Measurements from ENCODE around the gene MIER2. TPM values are rescaled to one million over a fixed set of nuclear protein-coding genes. Genes with fewer than 3 reads are reported as not detected.

MIER2 gene
- total RNA-seq, 1 experiment from 2014 or later, result not detected

DNA sequence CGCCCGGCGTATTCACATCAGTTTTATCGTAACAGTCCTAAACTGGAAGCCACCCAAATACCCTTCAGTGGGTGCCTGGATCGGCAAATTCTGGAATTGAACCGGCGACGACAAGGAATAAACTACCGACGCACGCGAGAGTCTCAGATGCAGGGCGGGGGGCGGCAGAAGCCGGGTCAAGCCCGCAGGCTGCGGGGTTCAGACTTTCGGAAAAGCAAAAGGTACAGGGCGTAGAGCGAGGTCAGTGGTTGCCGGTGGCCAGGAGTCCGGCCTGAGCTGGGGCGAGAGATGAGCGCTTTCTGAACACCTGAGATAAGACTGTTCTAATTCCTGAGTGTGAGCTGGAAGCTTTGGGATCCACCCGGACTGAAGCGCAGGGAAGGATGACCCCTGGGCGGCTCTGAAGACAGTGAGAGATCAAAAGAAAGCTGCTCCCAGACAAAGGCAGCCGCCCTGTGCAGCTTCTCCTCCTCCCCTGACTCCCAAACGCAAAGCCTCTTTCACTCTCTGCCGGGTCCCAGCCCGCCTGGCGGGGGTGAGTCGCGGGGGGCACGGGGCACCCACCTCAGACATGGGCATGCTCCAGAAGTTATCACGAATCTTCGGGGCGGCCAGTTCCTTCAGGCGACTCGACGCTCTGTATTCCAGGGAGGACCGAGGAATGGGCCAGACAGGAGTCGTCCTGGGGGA lies 26.2 kb upstream of the MIER2 start:
- H2AFZ ChIP-seq (ENCODE audit: low read length), result no peak overlapping the region
- no TSS peak for BruUV-seq (replicated peaks)
- DNase-seq (no peak), ATAC-seq (no peak)
- no peak overlapping the region for H3K9ac ChIP-seq (ENCODE audit: low read length)
- POLR2A ChIA-PET (ENCODE audit: unreplicated experiment), result no interaction called here
- no peak overlapping the region for H3K4me2 ChIP-seq (ENCODE audit: low read length)
- no peaks in the 10 kb centered on the region for H4K20me1 ChIP-seq (ENCODE audit: low read length)
- CTCF ChIA-PET, result no interaction called here
- intact Hi-C loops (cut with micrococcal nuclease), result no loop called here
- H3K4me1 ChIP-seq (ENCODE audit: insufficient read depth, low read length), result no peaks in the 10 kb centered on the region
- no peak overlapping the region for H3K27ac ChIP-seq (ENCODE audit: low read length)
- no peaks in the 10 kb centered on the region for H3K36me3 ChIP-seq (ENCODE audit: low read depth, low read length)
- H3K9me3 ChIP-seq (ENCODE audit: low read length), result no peaks in the 10 kb centered on the region
- no peaks in the 10 kb centered on the region for H3K9me2 ChIP-seq (replicated peaks; ENCODE audit: low read length)
- H3K79me2 ChIP-seq (ENCODE audit: low read length), result no peaks in the 10 kb centered on the region
- 0 out of 2 replicates have a peak, but pooled peaks cover 15% of the 10 kb centered on the region for H3K27me3 ChIP-seq (ENCODE audit: low read length)
- no peaks in the 10 kb centered on the region for H3F3A ChIP-seq (ENCODE audit: low read length, unreplicated experiment)
- no peak overlapping the region for H3K4me3 ChIP-seq (ENCODE audit: low read length)
- no peak for TF ChIP-seq EZH2 (IDR thresholded peaks at IDR 0.05; ENCODE audit: low read length, unreplicated experiment)
- TF ChIP-seq, protein P1, sequence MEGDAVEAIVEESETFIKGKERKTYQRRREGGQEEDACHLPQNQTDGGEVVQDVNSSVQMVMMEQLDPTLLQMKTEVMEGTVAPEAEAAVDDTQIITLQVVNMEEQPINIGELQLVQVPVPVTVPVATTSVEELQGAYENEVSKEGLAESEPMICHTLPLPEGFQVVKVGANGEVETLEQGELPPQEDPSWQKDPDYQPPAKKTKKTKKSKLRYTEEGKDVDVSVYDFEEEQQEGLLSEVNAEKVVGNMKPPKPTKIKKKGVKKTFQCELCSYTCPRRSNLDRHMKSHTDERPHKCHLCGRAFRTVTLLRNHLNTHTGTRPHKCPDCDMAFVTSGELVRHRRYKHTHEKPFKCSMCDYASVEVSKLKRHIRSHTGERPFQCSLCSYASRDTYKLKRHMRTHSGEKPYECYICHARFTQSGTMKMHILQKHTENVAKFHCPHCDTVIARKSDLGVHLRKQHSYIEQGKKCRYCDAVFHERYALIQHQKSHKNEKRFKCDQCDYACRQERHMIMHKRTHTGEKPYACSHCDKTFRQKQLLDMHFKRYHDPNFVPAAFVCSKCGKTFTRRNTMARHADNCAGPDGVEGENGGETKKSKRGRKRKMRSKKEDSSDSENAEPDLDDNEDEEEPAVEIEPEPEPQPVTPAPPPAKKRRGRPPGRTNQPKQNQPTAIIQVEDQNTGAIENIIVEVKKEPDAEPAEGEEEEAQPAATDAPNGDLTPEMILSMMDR (conservative IDR thresholded peaks at IDR 0.05; ENCODE audit: low read depth, low read length), result no peak
- no peak for TF ChIP-seq EZH2phosphoT487 (IDR thresholded peaks at IDR 0.05; ENCODE audit: borderline replicate concordance, low read length)

DNA sequence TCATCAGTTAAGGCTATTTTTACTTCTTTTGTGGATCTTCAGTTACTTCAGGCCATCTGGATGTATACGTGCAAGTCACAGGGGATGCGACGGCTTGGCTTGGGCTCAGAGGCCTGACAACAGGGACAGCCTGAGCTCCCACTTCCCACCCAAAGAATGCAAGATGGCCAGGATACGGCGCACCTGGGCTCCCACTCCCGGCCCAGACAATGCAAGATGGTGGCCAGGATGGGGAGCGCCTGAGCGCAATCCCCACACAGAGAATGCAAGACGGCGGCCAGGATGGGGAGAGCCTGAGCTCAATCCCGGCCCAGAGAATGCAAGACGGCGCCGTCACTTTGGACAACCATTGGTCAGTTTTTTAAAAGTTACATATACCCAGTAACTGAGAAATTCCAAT lies 25.3 kb upstream of the MIER2 start:
- H3K4me3 ChIP-seq (ENCODE audit: low read length), result no peak overlapping the region
- no peak overlapping the region for H3K4me2 ChIP-seq (ENCODE audit: low read length)
- no TSS peak for BruUV-seq (replicated peaks)
- TF ChIP-seq EZH2 (IDR thresholded peaks at IDR 0.05; ENCODE audit: low read length, unreplicated experiment) (no peak), EZH2phosphoT487 (IDR thresholded peaks at IDR 0.05; ENCODE audit: borderline replicate concordance, low read length) (no peak)
- TF ChIP-seq, protein P1 (conservative IDR thresholded peaks at IDR 0.05; ENCODE audit: low read depth, low read length), result no peak
- no peak overlapping the region for H3K9ac ChIP-seq (ENCODE audit: low read length)
- CTCF ChIA-PET, result no interaction called here
- no peaks in the 10 kb centered on the region for H3K36me3 ChIP-seq (ENCODE audit: low read depth, low read length)
- no peaks in the 10 kb centered on the region for H3K79me2 ChIP-seq (ENCODE audit: low read length)
- no peaks in the 10 kb centered on the region for H3K9me2 ChIP-seq (replicated peaks; ENCODE audit: low read length)
- H4K20me1 ChIP-seq (ENCODE audit: low read length), result no peaks in the 10 kb centered on the region
- no peak overlapping the region for H2AFZ ChIP-seq (ENCODE audit: low read length)
- POLR2A ChIA-PET (ENCODE audit: unreplicated experiment), result no interaction called here
- H3K27ac ChIP-seq (ENCODE audit: low read length), result no peak overlapping the region
- intact Hi-C loops (cut with micrococcal nuclease), result no loop called here
- H3K27me3 ChIP-seq (ENCODE audit: low read length), result 0 out of 2 replicates have a peak, but pooled peaks cover 15% of the 10 kb centered on the region
- DNase-seq (no peak), ATAC-seq (no peak)
- no peaks in the 10 kb centered on the region for H3K4me1 ChIP-seq (ENCODE audit: insufficient read depth, low read length)
- no peaks in the 10 kb centered on the region for H3K9me3 ChIP-seq (ENCODE audit: low read length)
- H3F3A ChIP-seq (ENCODE audit: low read length, unreplicated experiment), result no peaks in the 10 kb centered on the region

DNA sequence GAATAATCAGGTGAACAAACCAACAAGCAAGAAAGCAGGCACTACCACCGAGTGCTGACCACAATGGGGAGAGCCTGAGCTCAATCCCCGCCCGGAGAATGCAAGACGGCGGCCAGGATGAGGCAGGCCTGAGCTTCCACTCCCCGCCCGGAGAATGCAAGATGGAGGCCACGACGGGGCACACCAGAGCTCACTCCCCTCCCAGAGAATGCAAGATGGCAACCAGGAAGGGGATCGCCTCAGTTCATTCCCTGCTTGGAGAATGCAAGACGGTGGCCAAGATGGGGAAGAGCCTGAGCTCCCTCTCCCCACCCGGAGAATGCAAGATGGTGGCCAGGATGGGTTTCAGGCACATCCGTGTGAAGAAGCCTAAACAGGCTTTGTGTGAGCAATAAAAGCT lies 24.7 kb upstream of the MIER2 start:
- intact Hi-C loops (cut with micrococcal nuclease), result no loop called here
- H3K4me3 ChIP-seq (ENCODE audit: low read length), result no peak overlapping the region
- ATAC-seq (no peak), DNase-seq (no peak)
- H3K36me3 ChIP-seq (ENCODE audit: low read depth, low read length), result no peaks in the 10 kb centered on the region
- no peaks in the 10 kb centered on the region for H4K20me1 ChIP-seq (ENCODE audit: low read length)
- H2AFZ ChIP-seq (ENCODE audit: low read length), result no peak overlapping the region
- H3K9me3 ChIP-seq (ENCODE audit: low read length), result no peaks in the 10 kb centered on the region
- 0 out of 2 replicates have a peak, but pooled peaks cover 15% of the 10 kb centered on the region for H3K27me3 ChIP-seq (ENCODE audit: low read length)
- BruUV-seq (replicated peaks), result no TSS peak
- no peak overlapping the region for H3K9ac ChIP-seq (ENCODE audit: low read length)
- no peaks in the 10 kb centered on the region for H3K79me2 ChIP-seq (ENCODE audit: low read length)
- H3K9me2 ChIP-seq (replicated peaks; ENCODE audit: low read length), result no peaks in the 10 kb centered on the region
- ChIA-PET CTCF (no interaction called here), POLR2A (ENCODE audit: unreplicated experiment) (interaction anchor here (0.7 kb wide), 1 partner anchor 11 kb away, joined by 5 read pairs; no protein-coding TSS in a partner anchor)
- H3K4me2 ChIP-seq (ENCODE audit: low read length), result no peak overlapping the region
- H3K4me1 ChIP-seq (ENCODE audit: insufficient read depth, low read length), result no peaks in the 10 kb centered on the region
- H3F3A ChIP-seq (ENCODE audit: low read length, unreplicated experiment), result no peaks in the 10 kb centered on the region
- no peak overlapping the region for H3K27ac ChIP-seq (ENCODE audit: low read length)
- TF ChIP-seq EZH2phosphoT487 (IDR thresholded peaks at IDR 0.05; ENCODE audit: borderline replicate concordance, low read length) (no peak), EZH2 (IDR thresholded peaks at IDR 0.05; ENCODE audit: low read length, unreplicated experiment) (no peak)
- TF ChIP-seq, protein P1 (conservative IDR thresholded peaks at IDR 0.05; ENCODE audit: low read depth, low read length), result no peak
